Stimulated activated CD4-positive, alpha-beta T cell treated with anti-CD3 and anti-CD28 coated beads, Interleukin-15, amount 100 ng/mL, for 1 hour (primary cell): ENCODE measurements around the gene DYNLL1.

Experiments used
- DNase-seq, 2 donors: peaks; one replicate each; pipeline ENCODE4 v3.0.0-alpha.2; 2020; ENCODE audit warnings: low read depth in 1 of 2, low spot score in 1 of 2

DYNLL1 gene

GRCh38 chr12:120546050-120546386 lies 50.1 kb downstream of the DYNLL1 start:
- DNase-seq = no peak
